AG09319 (cell line): ENCODE data around the gene SCART1.
"Not testable (repeated sequence)": the region's sequence is repeated elsewhere in the genome, so short reads cannot be mapped to it uniquely, and the experiment has no call there.

Experiments used
- DNase-seq: peaks from one replicate; pipeline ENCODE4 v3.0.0-alpha.2; 2010; ENCODE audit warnings: low read depth; ENCODE audit errors: extremely low read depth
- TF ChIP-seq, protein P1 (sequence below): IDR thresholded peaks from 2 replicates; pipeline ENCODE4 v1.5.1; 2011; ENCODE audit warnings: low read depth, mild to moderate bottlenecking, inconsistent platforms, low read length, moderate library complexity

SCART1 gene

GRCh38 chr10:133453516-133454203 lies at the start of gene SCART1:
SCART1 (plus strand) TSS chr10:133453945; CDS start chr10:133453998, 53 bp downstream.
- no peak for DNase-seq
- TF ChIP-seq, protein P1, sequence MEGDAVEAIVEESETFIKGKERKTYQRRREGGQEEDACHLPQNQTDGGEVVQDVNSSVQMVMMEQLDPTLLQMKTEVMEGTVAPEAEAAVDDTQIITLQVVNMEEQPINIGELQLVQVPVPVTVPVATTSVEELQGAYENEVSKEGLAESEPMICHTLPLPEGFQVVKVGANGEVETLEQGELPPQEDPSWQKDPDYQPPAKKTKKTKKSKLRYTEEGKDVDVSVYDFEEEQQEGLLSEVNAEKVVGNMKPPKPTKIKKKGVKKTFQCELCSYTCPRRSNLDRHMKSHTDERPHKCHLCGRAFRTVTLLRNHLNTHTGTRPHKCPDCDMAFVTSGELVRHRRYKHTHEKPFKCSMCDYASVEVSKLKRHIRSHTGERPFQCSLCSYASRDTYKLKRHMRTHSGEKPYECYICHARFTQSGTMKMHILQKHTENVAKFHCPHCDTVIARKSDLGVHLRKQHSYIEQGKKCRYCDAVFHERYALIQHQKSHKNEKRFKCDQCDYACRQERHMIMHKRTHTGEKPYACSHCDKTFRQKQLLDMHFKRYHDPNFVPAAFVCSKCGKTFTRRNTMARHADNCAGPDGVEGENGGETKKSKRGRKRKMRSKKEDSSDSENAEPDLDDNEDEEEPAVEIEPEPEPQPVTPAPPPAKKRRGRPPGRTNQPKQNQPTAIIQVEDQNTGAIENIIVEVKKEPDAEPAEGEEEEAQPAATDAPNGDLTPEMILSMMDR, result no peak

DNA sequence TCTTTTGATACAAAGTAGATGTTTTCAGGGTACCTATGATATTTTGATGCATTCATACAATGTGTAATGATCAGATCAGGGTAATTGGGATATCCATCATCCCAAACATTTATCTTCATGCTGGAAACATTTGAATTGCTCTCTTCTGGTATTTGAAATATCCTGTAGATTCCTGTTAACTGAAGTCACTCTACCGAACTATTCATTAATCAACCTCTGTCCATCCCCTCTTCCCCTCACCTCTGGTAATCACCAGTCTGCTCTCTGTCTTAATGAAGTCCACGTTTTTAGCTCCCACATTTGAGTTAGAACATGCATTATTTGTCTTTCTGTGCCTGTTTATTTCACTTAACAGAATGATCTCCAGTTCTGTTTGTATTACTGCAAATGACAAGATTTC lies 48.5 kb upstream of the SCART1 start:
- no peak for DNase-seq
- TF ChIP-seq, protein P1, result no peak

DNA sequence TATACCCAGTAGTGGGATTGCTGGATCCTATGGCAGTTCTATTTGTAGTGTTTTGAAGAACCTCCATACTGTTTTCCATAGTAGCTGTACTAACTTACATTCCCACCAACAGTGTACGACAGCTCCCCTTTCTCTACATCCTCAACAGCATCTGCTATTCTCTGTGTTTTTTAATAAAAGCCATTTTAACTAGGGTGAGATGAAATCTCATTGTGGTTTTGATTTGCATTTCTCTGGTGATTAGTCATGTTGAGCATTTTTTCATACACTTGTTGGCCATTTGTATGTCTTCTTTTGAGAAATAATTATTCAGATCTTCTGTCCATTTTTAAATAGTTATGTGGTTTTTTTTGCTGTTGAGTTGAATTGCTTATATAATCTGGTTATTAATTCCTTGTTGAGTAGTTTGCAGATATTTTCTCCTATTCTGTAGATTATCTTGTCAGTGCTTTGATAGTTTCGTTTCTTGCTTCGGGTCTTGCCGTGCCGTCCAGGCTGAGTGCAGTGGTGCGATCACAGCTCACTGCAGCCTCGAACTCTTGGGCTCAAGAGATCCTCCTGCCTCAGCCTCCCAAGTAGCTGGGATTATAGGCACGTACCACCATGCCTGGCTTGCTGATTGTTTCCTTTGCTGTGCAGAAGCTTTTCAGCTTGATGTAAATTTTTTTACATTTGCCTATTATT lies 47.8 kb upstream of the SCART1 start:
- DNase-seq, result no peak
- TF ChIP-seq, protein P1, result no peak

- no peak for DNase-seq
- TF ChIP-seq, protein P1, result no peak
Measured at GRCh38 chr10:133411523-133412380, 42.0 kb upstream of the SCART1 start.

DNA sequence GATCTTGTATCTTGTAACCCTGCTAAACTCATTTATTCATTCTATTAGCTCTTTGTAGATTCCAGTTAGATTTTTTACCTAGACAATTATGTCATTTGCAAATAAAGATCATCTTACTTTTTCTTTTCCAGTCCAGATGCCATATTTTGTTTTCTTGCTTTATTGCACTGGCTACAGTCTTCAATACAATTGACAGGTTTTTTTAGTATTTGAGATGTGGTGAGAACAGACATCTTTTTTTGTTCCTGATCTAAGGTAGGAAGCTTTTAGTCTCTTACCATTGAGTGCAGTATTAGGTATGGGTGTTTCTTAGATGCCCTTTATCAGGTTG lies 41.4 kb upstream of the SCART1 start:
- TF ChIP-seq, protein P1, result no peak
- DNase-seq, result no peak

- DNase-seq, result not testable (repeated sequence)
Measured at GRCh38 chr10:133414401-133414800, 39.3 kb upstream of the SCART1 start.

DNA sequence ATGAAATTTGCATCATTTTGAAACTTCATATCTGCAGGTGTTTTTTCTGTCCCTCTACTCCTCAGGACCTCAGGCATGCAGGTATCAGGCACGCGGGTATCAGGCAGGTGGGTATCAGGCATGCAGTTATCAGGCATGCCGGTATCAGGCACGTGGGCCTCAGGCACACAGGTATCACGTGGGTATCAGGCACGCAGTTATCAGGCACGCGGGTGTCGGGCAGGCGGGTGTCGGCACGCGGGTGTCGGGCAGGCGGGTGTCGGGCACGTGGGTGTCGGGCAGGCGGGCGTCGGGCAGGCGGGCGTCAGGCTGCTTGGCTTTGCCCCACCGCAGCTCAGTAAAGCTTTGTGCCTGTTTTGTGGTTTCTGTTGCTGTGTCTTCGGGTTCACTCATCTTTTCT lies 38.0 kb upstream of the SCART1 start:
- TF ChIP-seq, protein P1, result no peak
- DNase-seq, result no peak
